ENCODE data around the gene EME1.

DNA sequence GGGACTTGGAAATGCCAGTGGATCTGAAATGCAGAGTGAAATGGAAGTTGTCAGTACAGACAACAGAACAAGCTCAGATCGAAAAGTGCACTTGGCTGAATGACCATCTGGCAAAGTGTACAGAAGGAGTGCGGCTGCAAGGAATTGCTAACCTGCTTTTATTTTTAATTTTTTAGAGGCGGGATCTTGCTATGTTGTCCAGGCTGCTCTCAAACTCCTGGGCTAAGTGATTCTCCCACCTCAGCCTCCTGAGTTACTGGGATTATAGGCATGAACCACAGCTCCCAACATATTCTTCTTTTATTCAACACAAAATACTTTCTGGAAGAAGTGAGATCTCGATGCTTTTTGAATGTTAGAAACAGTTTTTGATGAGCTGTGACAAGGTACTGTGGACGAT, 20.7 kb downstream of the EME1 start:
- TF ChIP-seq, protein P1, sequence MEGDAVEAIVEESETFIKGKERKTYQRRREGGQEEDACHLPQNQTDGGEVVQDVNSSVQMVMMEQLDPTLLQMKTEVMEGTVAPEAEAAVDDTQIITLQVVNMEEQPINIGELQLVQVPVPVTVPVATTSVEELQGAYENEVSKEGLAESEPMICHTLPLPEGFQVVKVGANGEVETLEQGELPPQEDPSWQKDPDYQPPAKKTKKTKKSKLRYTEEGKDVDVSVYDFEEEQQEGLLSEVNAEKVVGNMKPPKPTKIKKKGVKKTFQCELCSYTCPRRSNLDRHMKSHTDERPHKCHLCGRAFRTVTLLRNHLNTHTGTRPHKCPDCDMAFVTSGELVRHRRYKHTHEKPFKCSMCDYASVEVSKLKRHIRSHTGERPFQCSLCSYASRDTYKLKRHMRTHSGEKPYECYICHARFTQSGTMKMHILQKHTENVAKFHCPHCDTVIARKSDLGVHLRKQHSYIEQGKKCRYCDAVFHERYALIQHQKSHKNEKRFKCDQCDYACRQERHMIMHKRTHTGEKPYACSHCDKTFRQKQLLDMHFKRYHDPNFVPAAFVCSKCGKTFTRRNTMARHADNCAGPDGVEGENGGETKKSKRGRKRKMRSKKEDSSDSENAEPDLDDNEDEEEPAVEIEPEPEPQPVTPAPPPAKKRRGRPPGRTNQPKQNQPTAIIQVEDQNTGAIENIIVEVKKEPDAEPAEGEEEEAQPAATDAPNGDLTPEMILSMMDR (conservative IDR thresholded peaks at IDR 0.05; ENCODE audit: low read depth, low read length) = no peak
- TF ChIP-seq EZH2 (IDR thresholded peaks at IDR 0.05; ENCODE audit: borderline replicate concordance, low read depth, low read length, poor library complexity, severe bottlenecking) = no peak

Data from A673 (cell line).